Naive thymus-derived CD4-positive, alpha-beta T cell (primary cell): Measurements from ENCODE around the gene MIA2. TPM values are rescaled to one million over a fixed set of nuclear protein-coding genes. Genes with fewer than 3 reads are reported as not detected.
"Not testable (repeated sequence)": the region's sequence is repeated elsewhere in the genome, so short reads cannot be mapped to it uniquely, and the experiment has no call there.

Source experiments
- ATAC-seq: fragments of 150-1000 bp; cut with Tn5 transposase; 2 replicates; pipeline ENCODE4 v1.10.0; 2021; ENCODE audit warnings: mild to moderate bottlenecking, moderate library complexity
- CTCF ChIA-PET: fragments of 350-600 bp; sonication (Branson Sonifier 250); formaldehyde crosslinking; loops from one replicate; lab custom pipeline; 2021; ENCODE audit warnings: antibody characterized with exemption; lab: Charles Lee
- POLR2A ChIA-PET: fragments of 350-600 bp; sonication (Branson Sonifier 250); formaldehyde crosslinking; loops from one replicate; lab custom pipeline; 2021; ENCODE audit warnings: antibody characterized with exemption, inconsistent platforms; lab: Charles Lee
- DNase-seq, 9 donors: peaks; one replicate each; pipeline versions ENCODE4 v3.0.0 to v3.0.0-alpha.2; 2020 to 2022; ENCODE audit warnings: mixed read lengths in 1 of 9
- H3K27ac ChIP-seq: one replicate; pipeline ENCODE4 v1.7.0; 2013; ENCODE audit warnings: mild to moderate bottlenecking, low read depth, low read length, moderate library complexity
- H3K27me3 ChIP-seq, 2 donors: one replicate each; pipeline ENCODE4 v1.7.0; 2013; ENCODE audit warnings: low read length in 2 of 2, mild to moderate bottlenecking in 2 of 2, moderate library complexity in 2 of 2; ENCODE audit not compliant: control insufficient read depth in 2 of 2, insufficient read depth in 2 of 2
- H3K36me3 ChIP-seq, 3 experiments: 1 replicate in 2 of 3; 2 replicates in 1 of 3; pipeline ENCODE4 v1.7.0; 2013; ENCODE audit warnings: low read length in 3 of 3, mild to moderate bottlenecking in 3 of 3, moderate library complexity in 1 of 3; ENCODE audit not compliant: insufficient read depth in 3 of 3, control insufficient read depth in 2 of 3
- H3K4me1 ChIP-seq, 2 donors: one replicate each; pipeline ENCODE4 v1.7.0; 2013; ENCODE audit warnings: low read length in 2 of 2, mild to moderate bottlenecking in 2 of 2, moderate library complexity in 1 of 2; ENCODE audit not compliant: control insufficient read depth in 2 of 2, insufficient read depth in 2 of 2
- H3K4me3 ChIP-seq: 2 replicates; pipeline ENCODE4 v1.7.0; 2013; ENCODE audit warnings: mild to moderate bottlenecking, low read length
- H3K9me3 ChIP-seq, 3 experiments: 1 replicate in 2 of 3; 2 replicates in 1 of 3; pipeline ENCODE4 v1.7.0; 2013; ENCODE audit warnings: low read length in 3 of 3; ENCODE audit not compliant: control insufficient read depth in 2 of 3
- H3K27ac Mint-ChIP-seq, 9 donors: one replicate each; pipeline ENCODE4 v1.8.0; 2020 to 2022; ENCODE audit warnings: mixed read lengths in 9 of 9, mild to moderate bottlenecking in 8 of 9, moderate library complexity in 5 of 9, inconsistent platforms in 2 of 9
- H3K27me3 Mint-ChIP-seq, 5 donors: one replicate each; pipeline ENCODE4 v1.8.0; 2021 to 2022; ENCODE audit warnings: mixed read lengths in 5 of 5, mild to moderate bottlenecking in 1 of 5
- H3K36me3 Mint-ChIP-seq, 5 donors: one replicate each; pipeline ENCODE4 v1.8.0; 2020 to 2022; ENCODE audit warnings: mixed read lengths in 5 of 5, mild to moderate bottlenecking in 3 of 5, inconsistent platforms in 1 of 5
- H3K4me1 Mint-ChIP-seq, 7 donors: one replicate each; pipeline ENCODE4 v1.8.0; 2020 to 2022; ENCODE audit warnings: mixed read lengths in 7 of 7, mild to moderate bottlenecking in 3 of 7, inconsistent platforms in 1 of 7
- H3K4me3 Mint-ChIP-seq, 10 donors: one replicate each; pipeline ENCODE4 v1.8.0; 2020 to 2022; ENCODE audit warnings: mild to moderate bottlenecking in 10 of 10, mixed read lengths in 10 of 10, moderate library complexity in 6 of 10, inconsistent platforms in 2 of 10
- H3K9me3 Mint-ChIP-seq, 11 donors: one replicate each; pipeline ENCODE4 v1.8.0; 2020 to 2022; ENCODE audit warnings: mixed read lengths in 11 of 11, mild to moderate bottlenecking in 4 of 11, inconsistent platforms in 1 of 11, moderate library complexity in 1 of 11
- intact Hi-C, 2 donors: fragments of 100-400 bp; cut with micrococcal nuclease; formaldehyde crosslinking; loops; one replicate each; pipeline ENCODE4 v1.15.1; 2023
- polyA plus RNA-seq, 2 donors: library from polyadenylated mRNA; unstranded; fragments of 300-500 nt; fragmentation: Illumina TruSeq; gene quantifications; one replicate each; pipeline ENCODE4 v1.2.3, GENCODE V29; 2021
- total RNA-seq, 6 experiments: library from RNA in 5 of 6; stranded (reverse) in 5 of 6; gene quantifications; 1 replicate in 5 of 6; 2 replicates in 1 of 6; pipeline ENCODE4 v1.2.3 and lab custom pipeline; 2021 to 2026

MIA2 gene
- total and polyA plus RNA-seq, 7 experiments from 2014 or later, result 18.4 to 30.6 (median 26.1) TPM

DNA sequence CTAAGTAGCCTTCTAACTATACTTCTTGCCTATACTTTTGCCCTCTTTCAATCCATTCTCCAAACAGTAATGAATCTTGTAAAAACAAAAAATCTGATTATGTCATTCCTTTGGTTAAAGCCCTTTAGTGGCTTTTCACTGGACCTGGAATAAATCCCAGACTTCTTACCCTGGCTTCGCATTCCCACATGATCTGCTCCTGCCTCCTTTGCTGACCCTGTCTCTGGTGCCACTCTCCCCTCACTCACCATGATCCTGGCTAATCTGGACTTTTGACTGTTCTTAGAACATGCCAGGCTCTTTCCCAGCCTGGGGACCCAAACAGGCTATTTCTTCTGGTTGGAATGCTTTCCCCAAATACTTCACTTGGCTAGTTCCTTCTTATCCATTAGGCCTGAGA is 7.9 kb downstream of the MIA2 start:
- intact Hi-C loops, result no loop called here
- H3K27me3 Mint-ChIP-seq, result no peaks in the 10 kb centered on the region
- POLR2A ChIA-PET, result no interaction called here
- H3K27me3 ChIP-seq, result no peaks in the 10 kb centered on the region
- H3K36me3 Mint-ChIP-seq, result no peaks in the 10 kb centered on the region
- H3K9me3 ChIP-seq, result no peaks in the 10 kb centered on the region
- H3K9me3 Mint-ChIP-seq, result no peaks in the 10 kb centered on the region
- H3K36me3 ChIP-seq, result no peaks in the 10 kb centered on the region
- no peak for DNase-seq
- no peaks in the 10 kb centered on the region for H3K4me1 ChIP-seq
- H3K4me3 Mint-ChIP-seq, result no peak overlapping the region
- CTCF ChIA-PET, result no interaction called here
- H3K27ac ChIP-seq, result no peak overlapping the region
- no peak overlapping the region for H3K27ac Mint-ChIP-seq
- no peak overlapping the region for H3K4me3 ChIP-seq
- peaks cover 0 to 4% (median 0%) of the 10 kb centered on the region in 7 donors for H3K4me1 Mint-ChIP-seq
- ATAC-seq, result no peak

DNA sequence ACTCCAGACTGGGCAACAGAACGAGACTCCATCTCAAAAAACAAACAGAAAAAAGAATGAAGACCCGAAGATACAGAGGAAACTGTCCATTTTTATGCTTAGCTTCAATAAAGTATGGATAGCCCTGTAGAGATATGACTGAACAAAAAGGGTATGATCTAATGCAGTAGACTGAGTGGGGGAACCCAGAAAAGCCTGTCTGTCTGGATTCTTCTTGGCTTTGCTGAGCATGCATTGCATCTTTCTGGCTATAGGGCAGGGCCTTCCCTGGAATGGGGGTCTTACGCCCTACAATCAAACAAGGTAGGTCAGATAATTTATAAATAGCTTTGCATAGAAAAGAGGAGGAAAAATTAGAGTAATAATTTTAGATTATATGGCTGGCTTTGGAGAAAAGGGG is 10.1 kb downstream of the MIA2 start:
- Histone ChIP-seq H3K9me3 (no peaks in the 10 kb centered on the region), H3K27ac (no peak overlapping the region), H3K36me3 (no peaks in the 10 kb centered on the region), H3K4me3 (no peak overlapping the region), H3K27me3 (no peaks in the 10 kb centered on the region), H3K4me1 (no peaks in the 10 kb centered on the region)
- ATAC-seq (no peak), DNase-seq (no peak)
- Mint-ChIP-seq H3K4me1 (no peaks in the 10 kb centered on the region), H3K4me3 (no peak overlapping the region), H3K9me3 (no peaks in the 10 kb centered on the region), H3K27me3 (peaks cover 0 to 8% (median 4%) of the 10 kb centered on the region in 5 donors), H3K36me3 (peaks cover 0 to 4% (median 0%) of the 10 kb centered on the region in 5 donors), H3K27ac (no peak overlapping the region)
- CTCF ChIA-PET, result no interaction called here
- intact Hi-C loops, result no loop called here
- POLR2A ChIA-PET, result interaction anchor here (0.8 kb wide), 1 partner anchor 15 kb away, joined by 3 read pairs; no protein-coding TSS in a partner anchor

DNA sequence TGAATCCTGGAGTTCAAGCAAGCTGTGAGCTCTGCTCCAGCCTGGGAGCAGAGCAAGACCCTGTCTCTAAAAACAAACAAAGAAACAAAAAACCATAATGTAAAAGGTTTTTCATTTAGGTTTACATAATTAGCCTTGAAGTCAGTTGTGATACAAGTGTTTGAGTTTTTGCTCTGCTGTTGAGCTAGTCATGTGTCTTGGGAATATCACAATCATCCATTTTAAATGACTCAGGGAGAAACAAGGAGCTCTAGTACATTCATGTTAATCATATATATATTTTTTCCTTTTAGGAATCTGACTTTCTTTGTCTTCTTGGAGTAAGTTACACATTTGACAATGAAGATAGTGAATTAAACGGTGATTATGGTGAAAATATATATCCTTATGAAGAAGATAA is 12.9 kb downstream of the MIA2 start:
- Mint-ChIP-seq H3K27me3 (peaks cover 0 to 8% (median 4%) of the 10 kb centered on the region in 5 donors), H3K9me3 (no peaks in the 10 kb centered on the region), H3K4me3 (no peak overlapping the region), H3K27ac (no peak overlapping the region), H3K4me1 (no peaks in the 10 kb centered on the region), H3K36me3 (peaks cover 0 to 7% (median 0%) of the 10 kb centered on the region in 5 donors)
- Histone ChIP-seq H3K27me3 (no peaks in the 10 kb centered on the region), H3K36me3 (no peaks in the 10 kb centered on the region), H3K27ac (no peak overlapping the region), H3K4me3 (no peak overlapping the region), H3K9me3 (no peaks in the 10 kb centered on the region), H3K4me1 (no peaks in the 10 kb centered on the region)
- intact Hi-C loops, result no loop called here
- ATAC-seq (no peak), DNase-seq (no peak)
- ChIA-PET CTCF (interaction anchor here (0.6 kb wide), 1 partner anchor 20 kb away, joined by 5 read pairs; no protein-coding TSS in a partner anchor), POLR2A (no interaction called here)

DNA sequence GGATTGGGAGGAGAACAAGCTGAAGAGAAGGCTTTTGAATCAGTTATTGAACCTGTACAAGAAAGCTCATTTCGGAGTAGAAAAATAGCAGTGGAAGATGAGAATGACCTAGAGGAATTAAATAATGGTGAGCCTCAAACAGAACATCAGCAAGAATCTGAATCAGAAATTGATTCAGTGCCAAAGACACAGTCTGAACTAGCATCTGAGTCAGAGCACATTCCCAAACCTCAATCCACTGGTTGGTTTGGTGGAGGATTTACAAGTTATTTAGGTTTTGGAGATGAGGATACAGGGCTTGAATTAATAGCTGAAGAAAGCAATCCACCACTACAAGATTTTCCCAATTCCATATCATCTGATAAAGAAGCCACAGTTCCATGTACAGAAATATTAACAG is 13.5 kb downstream of the MIA2 start:
- Histone ChIP-seq H3K27ac (no peak overlapping the region), H3K4me3 (no peak overlapping the region), H3K4me1 (no peaks in the 10 kb centered on the region), H3K36me3 (no peaks in the 10 kb centered on the region), H3K9me3 (no peaks in the 10 kb centered on the region), H3K27me3 (no peaks in the 10 kb centered on the region)
- peaks cover 0 to 3% (median 0%) of the 10 kb centered on the region in 11 donors for H3K9me3 Mint-ChIP-seq
- intact Hi-C loops, result no loop called here
- CTCF ChIA-PET, result no interaction called here
- DNase-seq (no peak), ATAC-seq (no peak)
- no peak overlapping the region for H3K27ac Mint-ChIP-seq
- peaks cover 0 to 7% (median 0%) of the 10 kb centered on the region in 5 donors for H3K36me3 Mint-ChIP-seq
- peaks cover 0 to 9% (median 4%) of the 10 kb centered on the region in 5 donors for H3K27me3 Mint-ChIP-seq
- H3K4me1 Mint-ChIP-seq, result no peaks in the 10 kb centered on the region
- no peak overlapping the region for H3K4me3 Mint-ChIP-seq
- POLR2A ChIA-PET, result no interaction called here

DNA sequence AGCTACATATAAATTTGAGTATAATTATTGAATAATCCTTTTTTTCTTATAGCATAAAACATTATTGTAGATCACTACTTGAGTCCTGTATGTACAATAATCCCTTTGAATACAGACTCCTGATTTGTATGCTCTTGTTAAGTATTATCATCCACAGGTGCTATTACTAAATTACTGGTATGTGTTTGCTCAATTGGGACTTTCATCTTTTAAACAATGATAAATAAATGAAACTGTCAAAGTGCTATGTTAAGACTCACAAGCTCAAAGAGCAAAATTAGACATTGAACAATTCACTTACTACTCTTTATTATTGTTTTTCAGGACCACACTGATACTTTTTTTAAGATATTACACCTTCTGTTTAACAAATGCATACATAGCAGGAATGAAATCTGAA is 17.8 kb downstream of the MIA2 start:
- H3K9me3 ChIP-seq, result no peaks in the 10 kb centered on the region
- ATAC-seq, result no peak
- intact Hi-C loops, result no loop called here
- H3K36me3 ChIP-seq, result no peaks in the 10 kb centered on the region
- no peak overlapping the region for H3K4me3 ChIP-seq
- Mint-ChIP-seq H3K27ac (no peak overlapping the region), H3K4me3 (no peak overlapping the region), H3K4me1 (no peaks in the 10 kb centered on the region), H3K9me3 (peaks cover 0 to 3% (median 0%) of the 10 kb centered on the region in 11 donors), H3K27me3 (peaks cover 0 to 12% (median 4%) of the 10 kb centered on the region in 5 donors), H3K36me3 (peaks cover 0 to 7% (median 0%) of the 10 kb centered on the region in 5 donors)
- ChIA-PET CTCF (no interaction called here), POLR2A (interaction anchor here (0.6 kb wide), 1 partner anchor 90 kb away, joined by 8 read pairs; no protein-coding TSS in a partner anchor)
- H3K27ac ChIP-seq, result no peak overlapping the region
- no peak for DNase-seq
- no peaks in the 10 kb centered on the region for H3K27me3 ChIP-seq
- H3K4me1 ChIP-seq, result no peaks in the 10 kb centered on the region

DNA sequence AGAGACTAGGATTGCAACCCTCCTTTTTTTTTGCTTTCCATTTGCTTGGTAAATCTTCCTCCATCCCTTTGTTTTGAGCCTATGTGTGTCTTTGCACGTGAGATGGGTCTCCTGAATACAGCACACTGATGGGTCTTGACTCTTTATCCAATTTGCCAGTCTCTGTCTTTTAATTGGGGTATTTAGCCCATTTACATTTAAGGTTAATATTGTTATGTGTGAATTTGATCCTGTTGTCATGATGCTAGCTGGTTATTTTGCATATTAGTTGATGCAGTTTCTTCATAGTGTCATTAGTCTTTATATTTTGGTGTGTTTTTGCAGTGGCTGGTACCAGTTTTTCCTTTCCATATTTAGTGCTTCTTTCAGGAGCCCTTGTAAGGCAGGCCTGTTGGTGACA is 23.7 kb downstream of the MIA2 start:
- intact Hi-C loops, H3K9me3 ChIP-seq, H3K27ac ChIP-seq, H3K36me3 ChIP-seq, H3K4me3 ChIP-seq, H3K4me3 Mint-ChIP-seq, DNase-seq, ATAC-seq, H3K27me3 Mint-ChIP-seq, H3K4me1 Mint-ChIP-seq, H3K4me1 ChIP-seq, CTCF ChIA-PET, H3K27me3 ChIP-seq: not testable (repeated sequence)
- H3K27ac Mint-ChIP-seq, result peak overlapping the region in 1 of 9 donors; percentile 47
- H3K9me3 Mint-ChIP-seq, result peaks cover 4 to 15% (median 11%) of the 10 kb centered on the region in 11 donors
- POLR2A ChIA-PET, result interaction anchor here (0.7 kb wide), 1 partner anchor 16 kb away, joined by 6 read pairs; no protein-coding TSS in a partner anchor
- H3K36me3 Mint-ChIP-seq, result peaks cover 0 to 16% (median 0%) of the 10 kb centered on the region in 5 donors
